HepG2 (cell line): ENCODE data around the gene TLE2. TPM values are rescaled to one million over a fixed set of nuclear protein-coding genes. Genes with fewer than 3 reads are reported as not detected.
A peak's percentile ranks its signal among the peaks of the same experiment; 100 is the strongest.

Source experiments
- ARNTL ChIP-seq: sonication (generic); formaldehyde crosslinking; IDR thresholded peaks from 2 replicates; pipeline ENCODE4 v1.4.0; 2020; ENCODE audit warnings: mild to moderate bottlenecking, missing genetic modification reagents
- CBX2 ChIP-seq, 2 experiments: fragments of 200-600 bp in 1 of 2; sonication (generic); formaldehyde crosslinking in 1 of 2; IDR thresholded peaks; 2 replicates each; pipeline versions ENCODE4 v1.7.0 to v1.8.1; 2018 to 2022; ENCODE audit warnings: low read depth in 2 of 2, low read length in 1 of 2, mild to moderate bottlenecking in 1 of 2, missing genetic modification reagents in 1 of 2
- GABPB1 ChIP-seq: IDR thresholded peaks from 2 replicates; pipeline ENCODE4 v1.6.1; 2016; ENCODE audit warnings: mild to moderate bottlenecking, missing genetic modification reagents, moderate library complexity, missing compliant biosample characterization
- KAT8 ChIP-seq: IDR thresholded peaks from 2 replicates; pipeline ENCODE4 v1.6.1; 2016; ENCODE audit warnings: missing genetic modification reagents, missing compliant biosample characterization
- PAWR ChIP-seq: sonication (generic); formaldehyde crosslinking; IDR thresholded peaks from 2 replicates; pipeline ENCODE4 v1.4.0; 2020; ENCODE audit warnings: missing genetic modification reagents, mild to moderate bottlenecking, borderline replicate concordance
- SKIL ChIP-seq: sonication (generic); formaldehyde crosslinking; IDR thresholded peaks from 2 replicates; pipeline ENCODE4 v1.8.0; 2022; ENCODE audit warnings: missing genetic modification reagents, mild to moderate bottlenecking, moderate library complexity, borderline replicate concordance
- SOX5 ChIP-seq: IDR thresholded peaks from 2 replicates; pipeline ENCODE4 v1.6.1; 2016; ENCODE audit warnings: borderline replicate concordance
- ZBTB3 ChIP-seq: sonication (generic); formaldehyde crosslinking; IDR thresholded peaks from 2 replicates; pipeline ENCODE4 v1.4.0; 2020; ENCODE audit warnings: low read depth, mild to moderate bottlenecking, moderate library complexity, missing genetic modification reagents, borderline replicate concordance
- ZNF142 ChIP-seq: sonication (generic); formaldehyde crosslinking; IDR thresholded peaks from 2 replicates; pipeline ENCODE4 v1.4.0; 2020; ENCODE audit warnings: missing genetic modification reagents
- ZNF260 ChIP-seq: sonication (generic); formaldehyde crosslinking; IDR thresholded peaks from 2 replicates; pipeline ENCODE4 v1.4.0; 2020; ENCODE audit warnings: missing genetic modification reagents, low read depth, mild to moderate bottlenecking, borderline replicate concordance
- ZNF589 ChIP-seq: sonication (generic); formaldehyde crosslinking; conservative IDR thresholded peaks from 2 replicates; pipeline ENCODE4 v1.8.0; 2022; ENCODE audit warnings: mild to moderate bottlenecking, moderate library complexity, missing genetic modification reagents
- ZNF672 ChIP-seq: sonication (generic); formaldehyde crosslinking; IDR thresholded peaks from 2 replicates; pipeline ENCODE4 v1.8.1; 2022; ENCODE audit warnings: missing genetic modification reagents
- ZNF883 ChIP-seq: sonication (generic); formaldehyde crosslinking; IDR thresholded peaks from 2 replicates; pipeline ENCODE4 v1.5.1; 2020; ENCODE audit warnings: mild to moderate bottlenecking, missing genetic modification reagents; ENCODE audit errors: not compliant biosample characterization
- polyA plus RNA-seq, 8 experiments: library from polyadenylated mRNA; depleted of rRNA in 3 of 8; stranded (reverse) in 7 of 8; unstranded in 1 of 8; fragments of >200 nt; fragmentation: Illumina TruSeq in 4 of 8; extraction: Trizol in 4 of 8; gene quantifications; 2 replicates each; pipeline versions ENCODE4 v1.2.1 to v1.2.3, GENCODE V29; 2011 to 2016; ENCODE audit warnings: low read depth in 4 of 8, missing spikeins in 1 of 8, mixed read lengths in 1 of 8; ENCODE audit not compliant: insufficient read depth in 1 of 8
- total RNA-seq, 5 experiments: library from RNA; depleted of rRNA; stranded (reverse); fragments of >200 nt; fragmentation: Illumina TruSeq; extraction: Trizol; gene quantifications; 2 replicates each; pipeline ENCODE4 v1.2.3, GENCODE V29; 2016; ENCODE audit warnings: low read depth in 1 of 5
- TF ChIP-seq, protein P1 (sequence below): IDR thresholded peaks from 2 replicates; pipeline ENCODE4 v1.6.1; 2016; ENCODE audit warnings: low read depth, missing genetic modification reagents, missing compliant biosample characterization

The TLE2 gene
- total and polyA plus RNA-seq, 2 of the 13 experiments (the other 11 are each of a cell fraction or from before 2014, with no cell fraction given): 0.07 to 0.81 TPM

GRCh38 chr19:2977001-2977745 lies 51.9 kb downstream of the TLE2 start, which contains the start of gene TLE6 (continued):
- TF ChIP-seq ARNTL (CRISPR knock-in tag): peak; percentile 99
- peak; percentile 89; the same call in 1 of the 2 replicates for TF ChIP-seq SKIL
- TF ChIP-seq GABPB1 (CRISPR knock-in tag): peak; percentile 83
- no peak for TF ChIP-seq ZNF672 (CRISPR knock-in tag)
- peak; percentile 51; the same call in 1 of the 2 replicates for TF ChIP-seq ZNF142 (CRISPR knock-in tag)
- TF ChIP-seq ZNF260 (CRISPR knock-in tag): no peak
- TF ChIP-seq ZBTB3: no peak
- peak; percentile 67 for TF ChIP-seq KAT8 (CRISPR knock-in tag)
- TF ChIP-seq, protein P1, sequence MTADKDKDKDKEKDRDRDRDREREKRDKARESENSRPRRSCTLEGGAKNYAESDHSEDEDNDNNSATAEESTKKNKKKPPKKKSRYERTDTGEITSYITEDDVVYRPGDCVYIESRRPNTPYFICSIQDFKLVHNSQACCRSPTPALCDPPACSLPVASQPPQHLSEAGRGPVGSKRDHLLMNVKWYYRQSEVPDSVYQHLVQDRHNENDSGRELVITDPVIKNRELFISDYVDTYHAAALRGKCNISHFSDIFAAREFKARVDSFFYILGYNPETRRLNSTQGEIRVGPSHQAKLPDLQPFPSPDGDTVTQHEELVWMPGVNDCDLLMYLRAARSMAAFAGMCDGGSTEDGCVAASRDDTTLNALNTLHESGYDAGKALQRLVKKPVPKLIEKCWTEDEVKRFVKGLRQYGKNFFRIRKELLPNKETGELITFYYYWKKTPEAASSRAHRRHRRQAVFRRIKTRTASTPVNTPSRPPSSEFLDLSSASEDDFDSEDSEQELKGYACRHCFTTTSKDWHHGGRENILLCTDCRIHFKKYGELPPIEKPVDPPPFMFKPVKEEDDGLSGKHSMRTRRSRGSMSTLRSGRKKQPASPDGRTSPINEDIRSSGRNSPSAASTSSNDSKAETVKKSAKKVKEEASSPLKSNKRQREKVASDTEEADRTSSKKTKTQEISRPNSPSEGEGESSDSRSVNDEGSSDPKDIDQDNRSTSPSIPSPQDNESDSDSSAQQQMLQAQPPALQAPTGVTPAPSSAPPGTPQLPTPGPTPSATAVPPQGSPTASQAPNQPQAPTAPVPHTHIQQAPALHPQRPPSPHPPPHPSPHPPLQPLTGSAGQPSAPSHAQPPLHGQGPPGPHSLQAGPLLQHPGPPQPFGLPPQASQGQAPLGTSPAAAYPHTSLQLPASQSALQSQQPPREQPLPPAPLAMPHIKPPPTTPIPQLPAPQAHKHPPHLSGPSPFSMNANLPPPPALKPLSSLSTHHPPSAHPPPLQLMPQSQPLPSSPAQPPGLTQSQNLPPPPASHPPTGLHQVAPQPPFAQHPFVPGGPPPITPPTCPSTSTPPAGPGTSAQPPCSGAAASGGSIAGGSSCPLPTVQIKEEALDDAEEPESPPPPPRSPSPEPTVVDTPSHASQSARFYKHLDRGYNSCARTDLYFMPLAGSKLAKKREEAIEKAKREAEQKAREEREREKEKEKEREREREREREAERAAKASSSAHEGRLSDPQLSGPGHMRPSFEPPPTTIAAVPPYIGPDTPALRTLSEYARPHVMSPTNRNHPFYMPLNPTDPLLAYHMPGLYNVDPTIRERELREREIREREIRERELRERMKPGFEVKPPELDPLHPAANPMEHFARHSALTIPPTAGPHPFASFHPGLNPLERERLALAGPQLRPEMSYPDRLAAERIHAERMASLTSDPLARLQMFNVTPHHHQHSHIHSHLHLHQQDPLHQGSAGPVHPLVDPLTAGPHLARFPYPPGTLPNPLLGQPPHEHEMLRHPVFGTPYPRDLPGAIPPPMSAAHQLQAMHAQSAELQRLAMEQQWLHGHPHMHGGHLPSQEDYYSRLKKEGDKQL (CRISPR knock-in tag): 0 out of 2 replicates have a peak, but pooled peaks have one; percentile 52
- TF ChIP-seq ZNF883: peak; percentile 60
- TF ChIP-seq CBX2 (IDR thresholded peaks at IDR 0.05; ENCODE audit: low read depth, low read length): no peak
- peak; percentile 70; the same call in 1 of the 2 replicates for TF ChIP-seq CBX2 (CRISPR knock-in tag; IDR thresholded peaks at IDR 0.05; ENCODE audit: low read depth)
- peak; percentile 65; the same call in 1 of the 2 replicates for TF ChIP-seq SOX5 (CRISPR knock-in tag)
- TF ChIP-seq PAWR (CRISPR knock-in tag): no peak
- peak; percentile 79; the same call in 1 of the 2 replicates for TF ChIP-seq ZNF589
